ENCODE measurements around the gene SEMA6A.

Gene SEMA6A

DNA sequence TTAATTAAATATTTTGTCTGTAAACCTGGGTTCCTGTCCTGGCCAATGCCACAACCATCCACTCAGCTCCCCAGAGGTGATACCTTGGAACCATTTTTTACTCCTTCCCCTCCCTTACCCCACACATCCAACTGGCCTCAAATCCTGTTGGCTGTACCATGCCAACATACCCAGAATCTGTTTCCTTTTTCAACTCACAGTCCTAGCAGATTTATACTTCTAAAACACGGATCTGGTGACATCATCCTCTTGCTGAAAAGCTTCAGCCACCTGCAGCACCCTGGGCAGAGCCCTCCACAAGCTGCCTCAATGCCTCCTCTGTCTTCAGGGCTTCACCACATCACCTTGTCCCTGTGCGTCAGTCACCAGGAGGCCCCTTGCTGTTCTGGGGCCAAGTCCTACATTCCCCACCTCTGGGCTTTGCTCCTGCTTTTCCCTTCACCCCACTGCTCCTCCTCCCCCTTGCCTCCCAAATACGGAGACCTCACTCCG, 14.9 kb downstream of the SEMA6A start:
- no peaks in the 10 kb centered on the region for H3K9me2 ChIP-seq (ENCODE audit: low read depth, low read length)
- no peak overlapping the region for H2AFZ ChIP-seq (ENCODE audit: low read length)
- no peaks in the 10 kb centered on the region for H3K27me3 ChIP-seq (ENCODE audit: insufficient read depth, low read length)
- no peaks in the 10 kb centered on the region for H3K36me3 ChIP-seq (ENCODE audit: insufficient read depth, low read length)
- no peak overlapping the region for H3K4me2 ChIP-seq (ENCODE audit: low read length)
- H3K9ac ChIP-seq (ENCODE audit: low read length), result no peak overlapping the region
- no peaks in the 10 kb centered on the region for H4K20me1 ChIP-seq (ENCODE audit: insufficient read depth, low read length)
- H3K79me2 ChIP-seq (ENCODE audit: insufficient read depth, low read length), result no peaks in the 10 kb centered on the region
- no peak overlapping the region for H3K4me3 ChIP-seq (ENCODE audit: low read depth, low read length, poor library complexity, severe bottlenecking)
- no peaks in the 10 kb centered on the region for H3F3A ChIP-seq (ENCODE audit: insufficient read depth, low read length)
- no peak for TF ChIP-seq EZH2 (IDR thresholded peaks at IDR 0.05; ENCODE audit: borderline replicate concordance, low read length)
- TF ChIP-seq CTCF (IDR thresholded peaks at IDR 0.05; ENCODE audit: low read length), result no peak
- no peaks in the 10 kb centered on the region for H3K9me3 ChIP-seq (ENCODE audit: low read length)
- peaks cover 6% of the 10 kb centered on the region for H3K4me1 ChIP-seq (ENCODE audit: insufficient read depth, low read length, severe bottlenecking)
- no peak overlapping the region for H3K27ac ChIP-seq (ENCODE audit: low read depth, low read length, poor library complexity, severe bottlenecking)

- no peaks in the 10 kb centered on the region for H3K79me2 ChIP-seq (ENCODE audit: insufficient read depth, low read length)
- no peak overlapping the region for H3K9ac ChIP-seq (ENCODE audit: low read length)
- H3K36me3 ChIP-seq (ENCODE audit: insufficient read depth, low read length), result no peaks in the 10 kb centered on the region
- no peak for TF ChIP-seq EZH2 (IDR thresholded peaks at IDR 0.05; ENCODE audit: borderline replicate concordance, low read length)
- TF ChIP-seq CTCF (IDR thresholded peaks at IDR 0.05; ENCODE audit: low read length), result no peak
- peaks cover 6% of the 10 kb centered on the region for H3K4me1 ChIP-seq (ENCODE audit: insufficient read depth, low read length, severe bottlenecking)
- no peaks in the 10 kb centered on the region for H3K27me3 ChIP-seq (ENCODE audit: insufficient read depth, low read length)
- H3K27ac ChIP-seq (ENCODE audit: low read depth, low read length, poor library complexity, severe bottlenecking), result no peak overlapping the region
- H3K4me3 ChIP-seq (ENCODE audit: low read depth, low read length, poor library complexity, severe bottlenecking), result no peak overlapping the region
- H4K20me1 ChIP-seq (ENCODE audit: insufficient read depth, low read length), result no peaks in the 10 kb centered on the region
- H3K4me2 ChIP-seq (ENCODE audit: low read length), result no peak overlapping the region
- H3K9me2 ChIP-seq (ENCODE audit: low read depth, low read length), result no peaks in the 10 kb centered on the region
- no peaks in the 10 kb centered on the region for H3K9me3 ChIP-seq (ENCODE audit: low read length)
- H3F3A ChIP-seq (ENCODE audit: insufficient read depth, low read length), result no peaks in the 10 kb centered on the region
- no peak overlapping the region for H2AFZ ChIP-seq (ENCODE audit: low read length)
Observed at GRCh38 chr5:116559239-116559638, 15.4 kb downstream of the SEMA6A start.

- Histone ChIP-seq H4K20me1 (ENCODE audit: insufficient read depth, low read length) (no peaks in the 10 kb centered on the region), H3K9me2 (ENCODE audit: low read depth, low read length) (no peaks in the 10 kb centered on the region), H2AFZ (ENCODE audit: low read length) (no peak overlapping the region), H3K27me3 (ENCODE audit: insufficient read depth, low read length) (no peaks in the 10 kb centered on the region), H3K79me2 (ENCODE audit: insufficient read depth, low read length) (no peaks in the 10 kb centered on the region), H3K9me3 (ENCODE audit: low read length) (no peaks in the 10 kb centered on the region), H3F3A (ENCODE audit: insufficient read depth, low read length) (no peaks in the 10 kb centered on the region), H3K4me3 (ENCODE audit: low read depth, low read length, poor library complexity, severe bottlenecking) (no peak overlapping the region), H3K27ac (ENCODE audit: low read depth, low read length, poor library complexity, severe bottlenecking) (no peak overlapping the region), H3K9ac (ENCODE audit: low read length) (no peak overlapping the region), H3K36me3 (ENCODE audit: insufficient read depth, low read length) (no peaks in the 10 kb centered on the region), H3K4me2 (ENCODE audit: low read length) (no peak overlapping the region), H3K4me1 (ENCODE audit: insufficient read depth, low read length, severe bottlenecking) (peaks cover 6% of the 10 kb centered on the region)
- TF ChIP-seq EZH2 (IDR thresholded peaks at IDR 0.05; ENCODE audit: borderline replicate concordance, low read length) (no peak), CTCF (IDR thresholded peaks at IDR 0.05; ENCODE audit: low read length) (peak; percentile 70)
Observed at GRCh38 chr5:116557669-116558271, 16.9 kb downstream of the SEMA6A start.
